H1 (cell line): ENCODE measurements around the gene DLG1. TPM values are rescaled to one million over a fixed set of nuclear protein-coding genes. Genes with fewer than 3 reads are reported as not detected.

Experiments
- CTCF ChIA-PET: fragments of 300-600 bp; sonication (Branson Sonifier 250); formaldehyde crosslinking; loops from one replicate; lab custom pipeline; 2021; ENCODE audit not compliant: partially characterized antibody; lab: Charles Lee
- POLR2A ChIA-PET: fragments of 300-600 bp; sonication (Branson Sonifier 250); formaldehyde crosslinking; loops from one replicate; lab custom pipeline; 2021; ENCODE audit warnings: inconsistent platforms; ENCODE audit not compliant: partially characterized antibody; lab: Charles Lee
- DNase-seq, 2 experiments: peaks; one replicate each; pipeline versions ENCODE4 v3.0.0 to v3.0.0-alpha.2; 2010 to 2022; ENCODE audit warnings: low spot score in 2 of 2, low read depth in 1 of 2, mixed read lengths in 1 of 2
- FAIRE-seq: peaks from 2 replicates; lab custom pipeline; 2011; peaks lifted over from hg19 to GRCh38; lab: Jason Lieb, UNC
- H2AFZ ChIP-seq: 2 replicates; pipeline ENCODE4 v1.8.1; 2012; ENCODE audit warnings: low read length, inconsistent platforms
- H2AK5ac ChIP-seq: 2 replicates; pipeline ENCODE4 v1.6.1; 2013; ENCODE audit warnings: low read depth, low read length
- H2BK120ac ChIP-seq: replicated peaks from 2 replicates; pipeline ENCODE3; 2013; ENCODE audit warnings: low read depth, low read length, inconsistent platforms
- H2BK12ac ChIP-seq: 2 replicates; pipeline ENCODE4 v1.6.1; 2013; ENCODE audit warnings: low read depth, low read length
- H2BK15ac ChIP-seq: 2 replicates; pipeline ENCODE4 v1.6.1; 2013; ENCODE audit warnings: low read length
- H2BK20ac ChIP-seq: 2 replicates; pipeline ENCODE4 v1.6.1; 2013; ENCODE audit warnings: low read length
- H2BK5ac ChIP-seq: 2 replicates; pipeline ENCODE4 v1.6.1; 2013; ENCODE audit warnings: low read depth, low read length
- H3K14ac ChIP-seq: 2 replicates; pipeline ENCODE4 v1.6.1; 2013; ENCODE audit warnings: inconsistent platforms; ENCODE audit not compliant: insufficient read length
- H3K18ac ChIP-seq: 2 replicates; pipeline ENCODE4 v1.6.1; 2013; ENCODE audit warnings: low read length; ENCODE audit errors: extremely low read depth
- H3K23ac ChIP-seq: 2 replicates; pipeline ENCODE4 v1.6.1; 2013; ENCODE audit warnings: inconsistent platforms; ENCODE audit not compliant: insufficient read length
- H3K23me2 ChIP-seq: 2 replicates; pipeline ENCODE4 v1.6.1; 2013; ENCODE audit warnings: low read depth, low read length
- H3K27ac ChIP-seq: 2 replicates; pipeline ENCODE4 v1.6.1; 2011; ENCODE audit warnings: low read depth, low read length, inconsistent platforms
- H3K27me3 ChIP-seq, 4 experiments: replicated peaks in 1 of 4; 1 replicate in 1 of 4; 2 replicates in 3 of 4; pipeline versions ENCODE4 v1.6.1 to v1.8.1; 2011 to 2013; ENCODE audit warnings: low read length in 3 of 4, mild to moderate bottlenecking in 3 of 4, inconsistent platforms in 2 of 4, mixed read lengths in 2 of 4, moderate library complexity in 1 of 4; ENCODE audit not compliant: control insufficient read depth in 3 of 4, insufficient read depth in 3 of 4; ENCODE audit errors: extremely low read depth in 1 of 4
- H3K36me3 ChIP-seq, 4 experiments: 2 replicates each; pipeline versions ENCODE4 v1.6.1 to v1.8.1; 2011 to 2013; ENCODE audit warnings: mild to moderate bottlenecking in 4 of 4, low read length in 3 of 4, moderate library complexity in 2 of 4, control low read depth in 1 of 4, inconsistent platforms in 1 of 4; ENCODE audit not compliant: insufficient read depth in 4 of 4, control insufficient read depth in 2 of 4
- H3K4ac ChIP-seq: replicated peaks from 2 replicates; pipeline ENCODE3; 2013; ENCODE audit warnings: low read length, low read depth, mixed read lengths, inconsistent platforms; ENCODE audit not compliant: insufficient read length
- H3K4me1 ChIP-seq, 4 experiments: replicated peaks in 1 of 4; 1 replicate in 1 of 4; 2 replicates in 3 of 4; pipeline versions ENCODE4 v1.6.1 to v1.8.1; 2011 to 2013; ENCODE audit warnings: low read length in 3 of 4, inconsistent platforms in 2 of 4, mixed read lengths in 1 of 4; ENCODE audit not compliant: insufficient read depth in 4 of 4, control insufficient read depth in 3 of 4
- H3K4me2 ChIP-seq, 2 experiments: 2 replicates each; pipeline versions ENCODE4 v1.6.1 to v1.8.1; 2011 to 2013; ENCODE audit warnings: low read depth in 2 of 2, low read length in 2 of 2, control low read depth in 1 of 2, inconsistent platforms in 1 of 2, mild to moderate bottlenecking in 1 of 2; ENCODE audit not compliant: insufficient read depth in 1 of 2
- H3K4me3 ChIP-seq, 4 experiments: fragments of 200-600, 300-600 bp in 1 of 4; sonication (generic), shearing (Covaris generic), sonication (Bioruptor Twin) in 1 of 4; 2 replicates each; pipeline versions ENCODE4 v1.5.1 to v1.8.1; 2011 to 2016; ENCODE audit warnings: low read length in 4 of 4, low read depth in 3 of 4, control low read depth in 2 of 4, inconsistent platforms in 2 of 4, mild to moderate bottlenecking in 2 of 4, mixed read lengths in 1 of 4, moderate library complexity in 1 of 4; ENCODE audit not compliant: insufficient read depth in 2 of 4; ENCODE audit errors: extremely low read depth in 1 of 4
- H3K56ac ChIP-seq: replicated peaks from 2 replicates; pipeline ENCODE3; 2013; ENCODE audit warnings: low read depth, mild to moderate bottlenecking, mixed read lengths, low read length, inconsistent platforms; ENCODE audit not compliant: insufficient read length
- H3K79me1 ChIP-seq: 2 replicates; pipeline ENCODE4 v1.6.1; 2013; ENCODE audit warnings: low read depth, low read length, control low read depth
- H3K79me2 ChIP-seq, 2 experiments: 2 replicates each; pipeline versions ENCODE4 v1.6.1 to v1.8.1; 2012 to 2013; ENCODE audit warnings: low read length in 2 of 2, mild to moderate bottlenecking in 2 of 2, inconsistent platforms in 1 of 2; ENCODE audit not compliant: insufficient read depth in 2 of 2, control insufficient read depth in 1 of 2
- H3K9ac ChIP-seq, 4 experiments: replicated peaks in 1 of 4; 1 replicate in 1 of 4; 2 replicates in 3 of 4; pipeline versions ENCODE4 v1.6.1 to v1.8.1; 2011 to 2013; ENCODE audit warnings: low read depth in 3 of 4, low read length in 3 of 4, control low read depth in 2 of 4, mild to moderate bottlenecking in 2 of 4, moderate library complexity in 2 of 4, inconsistent platforms in 1 of 4; ENCODE audit errors: extremely low read depth in 1 of 4
- H3K9me3 ChIP-seq, 2 experiments: 2 replicates each; pipeline versions ENCODE4 v1.6.1 to v1.8.1; 2012 to 2013; ENCODE audit warnings: mild to moderate bottlenecking in 2 of 2, moderate library complexity in 2 of 2, control low read depth in 1 of 2, inconsistent platforms in 1 of 2, low read depth in 1 of 2, low read length in 1 of 2, mixed read lengths in 1 of 2; ENCODE audit not compliant: insufficient read depth in 2 of 2
- H4K20me1 ChIP-seq, 2 experiments: replicated peaks in 1 of 2; 2 replicates each; pipeline versions ENCODE3 to v1.8.1; 2011 to 2013; ENCODE audit warnings: inconsistent platforms in 2 of 2, low read length in 2 of 2, mild to moderate bottlenecking in 1 of 2; ENCODE audit not compliant: insufficient read depth in 2 of 2, control insufficient read depth in 1 of 2
- H4K5ac ChIP-seq: 2 replicates; pipeline ENCODE4 v1.6.1; 2013; ENCODE audit warnings: low read length, low read depth, mixed read lengths, inconsistent platforms; ENCODE audit not compliant: insufficient read length
- H4K8ac ChIP-seq: 2 replicates; pipeline ENCODE4 v1.8.0; 2013; ENCODE audit warnings: mild to moderate bottlenecking, moderate library complexity, low read length, inconsistent platforms; ENCODE audit not compliant: insufficient read depth; ENCODE audit errors: extremely low read depth
- H4K91ac ChIP-seq: replicated peaks from 2 replicates; pipeline ENCODE3; 2013; ENCODE audit warnings: low read length, mixed read lengths, inconsistent platforms; ENCODE audit not compliant: insufficient read length
- ASH2L ChIP-seq: fragments of 200-600, 300-600 bp; sonication (generic); IDR thresholded peaks from one replicate; pipeline ENCODE4 v1.7.1; 2017; ENCODE audit warnings: low read length
- CTBP2 ChIP-seq: IDR thresholded peaks from 2 replicates; pipeline ENCODE4 v1.7.0; 2011; ENCODE audit warnings: borderline replicate concordance, mild to moderate bottlenecking, moderate library complexity, mixed read lengths, low read length; ENCODE audit not compliant: insufficient read depth, insufficient read length
- EGR1 ChIP-seq: IDR thresholded peaks from 2 replicates; pipeline ENCODE4 v1.6.1; 2011; ENCODE audit warnings: low read depth, low read length, borderline replicate concordance
- KDM1A ChIP-seq: fragments of 200-600, 300-600 bp; sonication (generic); IDR thresholded peaks from 2 replicates; pipeline ENCODE4 v1.7.1; 2016; ENCODE audit warnings: mild to moderate bottlenecking, low read length, borderline replicate concordance
- PHF8 ChIP-seq: fragments of 200-600 bp; sonication (generic); conservative IDR thresholded peaks from 2 replicates; pipeline ENCODE4 v1.7.1; 2012; ENCODE audit warnings: low read depth, mild to moderate bottlenecking, inconsistent platforms, low read length, moderate library complexity
- POU5F1 ChIP-seq: IDR thresholded peaks from 2 replicates; pipeline ENCODE4 v1.6.1; 2011; ENCODE audit warnings: low read depth, mild to moderate bottlenecking, low read length, moderate library complexity
- RAD21 ChIP-seq, 2 experiments: IDR thresholded peaks in 1 of 2; conservative IDR thresholded peaks in 1 of 2; 2 replicates each; pipeline ENCODE4 v1.6.1; 2011; ENCODE audit warnings: low read depth in 2 of 2, low read length in 2 of 2, improper control_type of control experiment in 1 of 2, inconsistent platforms in 1 of 2, mild to moderate bottlenecking in 1 of 2, moderate library complexity in 1 of 2
- SRF ChIP-seq: IDR thresholded peaks from 2 replicates; pipeline ENCODE4 v1.6.1; 2011; ENCODE audit warnings: mild to moderate bottlenecking, low read depth, low read length, moderate library complexity
- TAF1 ChIP-seq: IDR thresholded peaks from 2 replicates; pipeline ENCODE4 v1.6.1; 2011; ENCODE audit warnings: mild to moderate bottlenecking, low read depth, low read length
- WGBS, 2 experiments: shearing (Covaris generic) in 1 of 2; methylation state at CpG; one replicate each; pipeline versions ENCODE4 v1.1.6 to v1.1.7; 2013 to 2015; ENCODE audit warnings: low lambda C conversion rate in 2 of 2, mixed read lengths in 2 of 2, inconsistent platforms in 1 of 2, low coverage in 1 of 2, missing lambda C conversion rate in 1 of 2; ENCODE audit not compliant: insufficient replicate concordance in 2 of 2, insufficient coverage in 1 of 2, insufficient read length in 1 of 2; ENCODE audit errors: extremely low coverage in 1 of 2, missing lambda C conversion rate in 1 of 2; 5-methylcytosine and 5-hydroxymethylcytosine counted together
- polyA plus RNA-seq, 7 experiments: library from polyadenylated mRNA; depleted of rRNA in 3 of 7; stranded (reverse) in 5 of 7; unstranded in 2 of 7; fragments of >200 nt in 5 of 7; fragments of 200-250 nt in 2 of 7; gene quantifications; 1 replicate in 5 of 7; 2 replicates in 1 of 7; 4 replicates in 1 of 7; pipeline versions ENCODE4 v1.2.1 to v1.2.3, GENCODE V29; 2011 to 2013; ENCODE audit warnings: missing spikeins in 2 of 7, mixed read lengths in 2 of 7
- total RNA-seq: library from RNA; stranded (reverse); fragmentation: NEBNext Ultra II Directional; extraction: Animal tissue kit (Norgen Biotek cat#: 25700); gene quantifications from 2 replicates; pipeline ENCODE4 v1.2.1, GENCODE V29; 2021
- TF ChIP-seq, protein P1 (sequence below): IDR thresholded peaks from 2 replicates; pipeline ENCODE4 v1.6.1; 2012; ENCODE audit warnings: inconsistent platforms

Gene DLG1
- total and polyA plus RNA-seq, 2 of the 8 experiments (the other 6 are each of a cell fraction or from before 2014, with no cell fraction given) = 13.4 to 78.8 TPM

DNA sequence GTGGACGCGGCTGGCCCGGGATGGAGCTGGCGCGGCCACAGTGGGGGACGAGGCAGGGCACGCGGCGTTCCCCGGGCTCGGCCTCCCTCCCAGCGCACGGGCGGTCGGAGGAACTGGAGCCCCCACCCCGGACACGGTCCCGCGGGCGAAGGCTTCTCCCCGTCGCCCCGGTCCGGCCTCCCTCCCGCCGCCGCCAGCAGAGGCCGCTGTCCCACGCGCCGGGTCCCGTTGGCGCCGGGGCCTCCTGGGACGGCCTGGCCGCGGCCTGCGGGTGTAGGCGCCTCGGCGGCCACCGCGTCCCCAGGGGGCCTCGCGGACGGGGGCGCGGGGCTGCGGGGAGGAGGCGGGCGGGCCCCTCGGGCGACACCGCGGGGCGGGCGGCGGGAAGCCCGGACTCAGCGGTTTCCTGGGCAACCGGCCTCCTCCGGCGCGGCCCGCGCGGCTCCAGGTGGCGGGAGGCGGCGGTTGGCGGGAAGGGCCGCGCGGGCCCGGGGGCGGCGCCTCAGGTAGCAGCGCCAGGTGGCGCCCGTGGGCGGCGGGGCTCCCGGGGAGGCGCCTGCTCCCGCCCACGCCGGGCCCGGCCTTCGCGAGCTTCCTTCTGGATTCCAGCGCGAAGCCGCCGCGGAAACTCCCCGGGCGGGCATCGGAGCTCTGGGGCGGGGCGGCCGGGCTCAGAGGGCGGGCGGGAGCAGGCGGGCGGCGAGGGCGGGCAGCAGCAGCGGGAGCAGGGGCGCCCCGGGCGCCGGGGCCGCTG is 295.5 kb downstream of the DLG1 start:
- FAIRE-seq (no peak), DNase-seq (peak in 1 of 2 experiments; percentile 81)
- H2BK15ac ChIP-seq = no peak overlapping the region
- H2AFZ ChIP-seq = no peak overlapping the region
- no peak overlapping the region for H2BK12ac ChIP-seq
- no peak overlapping the region for H2AK5ac ChIP-seq
- peaks cover 6% of the 10 kb centered on the region for H3K23me2 ChIP-seq
- no peak overlapping the region; the same call in 1 of the 2 replicates for H3K18ac ChIP-seq
- no peak overlapping the region for H3K4ac ChIP-seq
- peak overlapping the region; percentile 69; the same call in 1 of the 2 replicates for H4K8ac ChIP-seq
- CTCF ChIA-PET = interaction anchor here (0.7 to 19.7 kb wide), 9 partner anchors 10 to 181 kb away, joined by 3 to 245 read pairs (median 4); partner anchors contain the start of gene MELTF
- H3K14ac ChIP-seq = no peak overlapping the region
- no peak overlapping the region for H2BK120ac ChIP-seq
- H4K20me1 ChIP-seq = no peaks in the 10 kb centered on the region
- no CpG with 5 or more reads among the region's 113 CpGs for WGBS, 2 experiments
- H3K23ac ChIP-seq = no peak overlapping the region
- no peak overlapping the region for H4K5ac ChIP-seq
- H3K9ac ChIP-seq = peak overlapping the region in 3 of 4 experiments; percentile 57 to 69 (median 58); a peak in 3 of 7 replicates
- no peak overlapping the region for H2BK5ac ChIP-seq
- no peak overlapping the region for H4K91ac ChIP-seq
- peak overlapping the region; percentile 27 to 79 (median 40); a peak in 6 of 8 replicates for H3K4me3 ChIP-seq
- H3K4me1 ChIP-seq = peaks cover 3 to 10% (median 6%) of the 10 kb centered on the region in 4 experiments
- H2BK20ac ChIP-seq = no peak overlapping the region
- peak overlapping the region; percentile 77 to 82 for H3K4me2 ChIP-seq
- no peaks in the 10 kb centered on the region for H3K9me3 ChIP-seq
- H3K56ac ChIP-seq = no peak overlapping the region
- H3K27ac ChIP-seq = no peak overlapping the region
- POLR2A ChIA-PET = interaction anchor here (0.9 to 1.0 kb wide), 2 partner anchors 26 to 42 kb away, joined by 3 to 6 read pairs; no protein-coding TSS in a partner anchor
- peaks cover 0 to 17% (median 17%) of the 10 kb centered on the region in 4 experiments; a peak in 6 of 7 replicates for H3K27me3 ChIP-seq
- no peaks in the 10 kb centered on the region for H3K36me3 ChIP-seq
- no peaks in the 10 kb centered on the region for H3K79me1 ChIP-seq
- no peaks in the 10 kb centered on the region for H3K79me2 ChIP-seq
- TF ChIP-seq PHF8 (0 out of 2 replicates have a peak, but pooled peaks have one; percentile 36), EGR1 (peak; percentile 85), RAD21 (IDR thresholded peaks at IDR 0.05 in 1 of 2, conservative IDR thresholded peaks at IDR 0.05 in 1 of 2; ENCODE audit: low read depth in 2 of 2, low read length in 2 of 2) (peak; percentile 30 to 69), SRF (no peak), POU5F1 (no peak), KDM1A (no peak), CTBP2 (no peak), ASH2L (peak; percentile 31), TAF1 (0 out of 2 replicates have a peak, but pooled peaks have one; percentile 22)
- TF ChIP-seq, protein P1, sequence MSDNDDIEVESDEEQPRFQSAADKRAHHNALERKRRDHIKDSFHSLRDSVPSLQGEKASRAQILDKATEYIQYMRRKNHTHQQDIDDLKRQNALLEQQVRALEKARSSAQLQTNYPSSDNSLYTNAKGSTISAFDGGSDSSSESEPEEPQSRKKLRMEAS = peak; percentile 27; the same call in 1 of the 2 replicates
